Muscle of arm (tissue), 12 donors: Measurements from ENCODE around the gene GHRH. TPM values are rescaled to one million over a fixed set of nuclear protein-coding genes. Genes with fewer than 3 reads are reported as not detected.

ENCODE experiments used
- DNase-seq: peaks from one replicate; pipeline ENCODE4 v3.0.0-alpha.2; 2013
- polyA plus RNA-seq, 12 donors: library from polyadenylated mRNA; unstranded; fragments of 120-200 nt; gene quantifications; one replicate each; pipeline ENCODE4 v1.2.1, GENCODE V29; 2013; ENCODE audit not compliant: insufficient read length in 12 of 12

The GHRH gene
- polyA plus RNA-seq, 12 donors: not detected

GRCh38 chr20:37291724-37292126, 30.1 kb upstream of the GHRH start:
- DNase-seq: no peak

GRCh38 chr20:37290158-37290810, 28.7 kb upstream of the GHRH start:
- no peak for DNase-seq

- DNase-seq: no peak
These were observed 26.5 kb upstream of the GHRH start for GRCh38 chr20:37288091-37288490.

- no peak for DNase-seq
These were observed 24.2 kb upstream of the GHRH start for GRCh38 chr20:37285664-37286374.

- no peak for DNase-seq
These were observed 23.1 kb upstream of the GHRH start for GRCh38 chr20:37284691-37285161.

GRCh38 chr20:37283530-37284195, 22.0 kb upstream of the GHRH start:
- no peak for DNase-seq

- DNase-seq: peak; percentile 55
These were observed 20.9 kb upstream of the GHRH start for GRCh38 chr20:37282556-37282955.

- DNase-seq: no peak
These were observed 18.8 kb upstream of the GHRH start for GRCh38 chr20:37280403-37280802.

- DNase-seq: no peak
These were observed 18.2 kb upstream of the GHRH start for GRCh38 chr20:37279820-37280219.

- DNase-seq: no peak
These were observed 17.5 kb upstream of the GHRH start for GRCh38 chr20:37278966-37279590.

- no peak for DNase-seq
These were observed 15.6 kb upstream of the GHRH start for GRCh38 chr20:37277253-37277593.

- DNase-seq: peak; percentile 64
These were observed 15.1 kb upstream of the GHRH start for GRCh38 chr20:37276494-37277252.

GRCh38 chr20:37274851-37275524, 13.4 kb upstream of the GHRH start:
- no peak for DNase-seq

- DNase-seq: no peak
These were observed 12.4 kb upstream of the GHRH start for GRCh38 chr20:37273988-37274387.

- DNase-seq: no peak
These were observed 9.8 kb upstream of the GHRH start for GRCh38 chr20:37271421-37271768.

GRCh38 chr20:37270576-37271420, 9.2 kb upstream of the GHRH start:
- no peak for DNase-seq

GRCh38 chr20:37267667-37268313, 6.2 kb upstream of the GHRH start:
- DNase-seq: no peak

GRCh38 chr20:37266940-37267666, 5.5 kb upstream of the GHRH start:
- DNase-seq: no peak

GRCh38 chr20:37265152-37265551, 3.5 kb upstream of the GHRH start:
- no peak for DNase-seq
